HT1080 (cell line): ENCODE measurements around the gene PDE6A. TPM values are rescaled to one million over a fixed set of nuclear protein-coding genes. Genes with fewer than 3 reads are reported as not detected.

Experiments used
- DNase-seq: peaks from one replicate; pipeline ENCODE4 v3.0.0-alpha.2; 2015; ENCODE audit warnings: low read depth
- total RNA-seq: library from RNA; depleted of rRNA; stranded (reverse); fragments of >200 nt; shearing (Covaris generic); gene quantifications from 2 replicates; pipeline ENCODE4 v1.2.3, GENCODE V29; 2014

Gene PDE6A
- total RNA-seq, 1 experiment from 2014 or later: not detected

DNA sequence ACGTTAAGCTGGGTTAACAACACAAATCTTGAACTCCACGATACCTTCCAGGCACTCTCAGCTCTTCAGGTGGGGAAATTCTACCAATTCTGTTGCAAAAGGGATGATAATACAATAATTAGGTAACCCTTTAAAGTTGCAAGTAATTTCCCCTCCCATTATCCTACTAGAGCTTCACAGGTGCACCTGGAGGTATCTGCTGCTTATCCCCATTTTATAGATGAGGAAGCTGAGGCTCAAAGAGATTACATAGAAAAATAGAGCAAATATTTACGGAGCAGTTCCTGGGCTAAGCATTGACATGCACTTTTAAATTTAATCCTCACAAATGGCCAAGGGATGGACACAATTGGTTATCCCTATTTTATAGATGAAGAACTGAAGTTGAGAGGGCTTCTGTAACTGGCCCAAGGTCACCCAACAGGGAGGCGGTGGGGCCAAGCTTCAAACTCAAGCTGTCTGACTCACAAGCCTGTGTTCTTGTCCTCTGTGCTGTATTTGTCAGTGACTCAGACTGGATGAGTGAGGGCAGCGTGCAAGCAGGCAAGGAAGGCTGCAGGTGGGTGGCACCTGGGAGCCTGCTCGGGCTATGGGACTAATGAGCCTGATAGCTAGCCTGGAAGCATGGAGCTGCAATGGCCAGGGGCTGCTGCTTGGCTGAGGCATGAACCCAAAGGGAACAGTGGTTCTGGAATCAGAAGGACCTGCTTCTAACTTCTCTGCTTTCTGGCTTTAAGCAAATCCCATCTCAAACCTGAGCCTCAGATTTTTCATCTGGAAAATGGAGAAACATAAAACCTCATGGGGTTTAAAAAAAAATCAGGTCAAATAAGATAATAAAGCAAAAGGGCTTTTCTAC lies 105.5 kb downstream of the PDE6A start:
- peak; percentile 76 for DNase-seq

DNA sequence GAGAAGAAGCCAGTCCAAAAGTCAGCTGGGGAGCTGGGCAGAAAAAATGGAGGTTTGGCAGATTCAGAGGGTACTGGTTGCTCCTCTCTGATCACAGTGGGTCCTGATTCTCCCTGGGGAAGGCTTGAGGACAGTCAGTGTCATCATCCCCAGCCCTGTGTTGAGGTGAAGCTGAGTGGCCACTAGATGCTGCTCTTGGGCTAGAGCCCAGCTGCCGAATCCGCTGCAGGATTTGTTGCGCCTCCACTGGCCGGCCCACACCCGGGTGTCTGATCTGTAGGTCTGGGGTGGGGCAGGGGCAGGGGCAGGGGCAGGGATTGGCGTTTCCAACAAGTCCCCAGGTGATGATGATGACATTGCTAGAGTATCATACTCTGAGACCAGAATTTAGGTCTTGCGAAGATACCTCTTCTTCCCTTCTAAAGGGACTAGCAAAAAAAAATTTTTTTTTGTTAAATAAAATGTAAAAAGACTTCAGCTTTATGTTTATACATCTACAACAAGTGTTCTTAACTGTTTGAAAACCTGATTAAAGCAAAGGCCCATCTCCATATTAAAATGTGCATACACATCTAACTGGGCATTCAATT lies 106.8 kb downstream of the PDE6A start:
- peak; percentile 68 for DNase-seq

GRCh38 chr5:149836451-149837139 lies 108.0 kb downstream of the PDE6A start:
- DNase-seq: no peak

DNA sequence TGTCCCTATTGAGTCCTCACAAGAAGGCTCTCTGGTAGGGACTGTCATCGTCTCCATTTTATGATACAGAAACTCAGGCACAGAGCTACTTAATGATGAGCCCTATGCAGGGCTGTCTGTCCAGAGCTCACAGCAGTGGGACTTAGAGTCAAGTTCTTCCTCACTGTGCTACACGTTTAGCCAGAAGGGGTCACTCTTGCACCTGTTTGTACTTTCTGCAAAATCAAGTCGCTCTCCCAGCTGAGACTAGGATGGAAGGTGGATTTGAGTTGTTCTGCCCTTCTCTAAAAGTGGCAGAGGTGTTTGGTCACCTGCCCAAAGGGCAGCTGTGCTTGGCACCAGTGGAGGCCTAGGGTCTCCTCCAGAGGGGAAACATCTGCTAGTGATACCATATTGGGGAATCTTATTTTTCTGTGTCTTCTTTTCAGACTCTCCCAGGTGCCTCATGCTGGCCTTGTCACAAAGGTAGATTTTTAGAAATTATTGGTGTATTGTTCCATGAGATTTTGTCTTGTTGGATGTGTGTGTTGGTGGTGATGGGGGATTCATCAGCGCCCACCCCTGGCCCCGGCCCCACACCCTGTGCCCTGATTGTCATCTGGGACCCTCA lies 110.2 kb downstream of the PDE6A start:
- DNase-seq: peak; percentile 59

DNA sequence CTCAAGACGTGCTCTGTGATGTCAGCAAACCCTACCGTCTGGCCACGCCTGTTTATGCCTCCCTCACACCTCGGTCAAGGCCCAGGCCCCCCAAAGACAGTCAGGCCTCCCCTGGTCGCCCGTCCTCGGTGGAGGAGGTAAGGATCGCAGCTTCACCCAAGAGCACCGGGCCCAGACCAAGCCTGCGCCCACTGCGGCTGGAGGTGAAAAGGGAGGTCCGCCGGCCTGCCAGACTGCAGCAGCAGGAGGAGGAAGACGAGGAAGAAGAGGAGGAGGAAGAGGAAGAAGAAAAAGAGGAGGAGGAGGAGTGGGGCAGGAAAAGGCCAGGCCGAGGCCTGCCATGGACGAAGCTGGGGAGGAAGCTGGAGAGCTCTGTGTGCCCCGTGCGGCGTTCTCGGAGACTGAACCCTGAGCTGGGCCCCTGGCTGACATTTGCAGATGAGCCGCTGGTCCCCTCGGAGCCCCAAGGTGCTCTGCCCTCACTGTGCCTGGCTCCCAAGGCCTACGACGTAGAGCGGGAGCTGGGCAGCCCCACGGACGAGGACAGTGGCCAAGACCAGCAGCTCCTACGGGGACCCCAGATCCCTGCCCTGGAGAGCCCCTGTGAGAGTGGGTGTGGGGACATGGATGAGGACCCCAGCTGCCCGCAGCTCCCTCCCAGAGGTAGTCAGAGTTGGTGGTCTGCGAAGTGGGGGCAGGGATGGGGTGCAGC lies 111.3 kb downstream of the PDE6A start:
- DNase-seq: no peak

- no peak for DNase-seq
Measured at GRCh38 chr5:149832636-149833035, 112.0 kb downstream of the PDE6A start.

DNA sequence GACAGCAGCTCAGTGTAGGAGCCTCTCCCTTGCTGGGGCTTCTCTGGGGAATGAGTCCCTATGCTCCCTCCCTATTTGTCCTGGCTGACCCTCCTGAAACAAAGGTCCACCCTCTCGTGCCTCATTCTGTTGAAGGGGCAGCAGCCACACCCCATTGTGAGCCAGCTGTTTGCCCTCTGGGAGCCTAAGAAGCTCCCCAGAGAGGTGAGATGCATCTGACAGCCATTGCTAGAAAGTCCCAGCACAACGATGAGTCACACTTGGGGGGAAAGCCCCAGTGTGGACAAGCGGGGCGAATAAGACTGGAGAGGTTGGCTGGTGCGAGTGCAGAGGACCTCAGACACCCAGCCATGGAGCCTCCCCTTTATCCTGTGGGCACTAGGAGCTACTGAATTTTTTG lies 113.1 kb downstream of the PDE6A start:
- peak; percentile 42 for DNase-seq

GRCh38 chr5:149830579-149830978 lies 114.0 kb downstream of the PDE6A start:
- DNase-seq: no peak

DNA sequence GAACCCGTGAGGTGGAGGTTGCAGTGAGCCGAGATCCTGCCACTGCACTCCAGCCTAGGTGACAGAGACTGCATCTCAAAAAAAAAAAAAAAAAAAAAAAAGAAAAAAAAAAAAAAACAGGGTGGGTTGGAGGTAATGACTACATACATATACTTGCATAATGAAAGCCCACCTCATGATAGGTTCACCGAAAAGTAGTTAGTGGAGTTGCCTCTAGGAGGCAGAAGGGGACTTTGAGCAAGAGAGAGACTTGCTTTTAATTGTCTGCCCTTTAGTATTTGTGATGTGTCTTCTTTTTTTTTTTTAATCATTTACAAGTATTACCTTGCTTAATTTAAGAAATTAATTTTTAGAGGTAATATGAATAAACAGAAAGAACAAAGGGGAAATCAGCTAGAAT lies 114.6 kb downstream of the PDE6A start:
- peak; percentile 29 for DNase-seq

DNA sequence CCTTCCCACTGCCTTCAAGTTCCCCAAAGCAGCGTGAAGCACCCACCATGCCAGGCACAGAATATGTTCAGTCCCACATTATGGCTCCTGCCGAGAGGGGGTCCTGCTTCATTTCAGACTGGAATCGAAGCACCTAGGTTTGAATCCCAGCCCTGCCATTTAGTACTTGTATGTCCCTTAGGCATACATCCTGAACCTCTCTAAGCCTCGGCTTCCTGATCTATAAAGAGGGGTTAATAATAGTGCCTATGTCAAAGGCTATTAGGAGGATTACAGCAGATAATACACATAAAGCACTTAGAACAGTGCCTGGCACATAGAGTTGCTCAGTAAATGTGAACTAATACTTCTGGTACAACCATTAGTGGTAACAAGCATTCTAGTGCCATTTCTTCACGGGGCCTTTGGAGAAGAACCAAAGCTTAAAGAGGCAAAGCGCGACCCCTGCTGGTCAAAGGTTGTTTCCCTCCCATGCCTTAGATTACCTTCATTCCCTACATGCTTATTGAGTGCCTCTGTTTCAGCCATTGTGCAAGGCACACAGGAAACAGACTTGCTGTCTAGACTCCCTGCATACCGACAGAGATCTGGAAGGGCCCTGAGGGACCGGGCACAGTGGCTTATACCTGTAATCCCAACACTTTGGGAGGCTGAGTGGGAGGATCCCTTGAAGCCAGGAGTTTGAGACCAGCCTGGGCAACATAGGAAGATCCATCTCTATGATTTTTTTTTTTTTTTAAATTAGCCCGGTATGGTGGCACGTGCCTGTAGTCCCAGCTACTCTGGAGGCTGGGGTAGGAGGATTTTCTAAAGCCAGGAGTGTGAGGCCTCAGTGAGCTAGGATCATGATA lies 116.2 kb downstream of the PDE6A start:
- peak; percentile 89 for DNase-seq

DNA sequence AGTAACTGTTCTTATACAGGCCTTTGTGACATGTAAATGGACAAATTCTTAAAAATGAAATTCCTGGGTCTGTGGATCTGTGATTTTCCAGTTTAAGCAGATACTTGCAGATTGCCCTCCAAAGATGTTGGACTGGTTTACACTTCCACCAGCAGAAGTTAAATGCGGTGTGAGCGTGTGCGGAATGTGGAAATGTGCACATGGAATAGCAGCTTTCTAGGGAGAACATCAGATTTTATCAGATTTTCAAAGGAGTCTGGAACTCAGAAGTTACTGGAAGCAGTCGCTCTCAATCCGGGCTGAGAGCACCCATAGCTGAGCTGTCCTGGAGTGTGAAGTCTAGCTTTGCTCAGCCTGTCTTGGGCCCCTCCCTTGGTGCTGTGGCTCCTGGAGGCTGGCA lies 117.0 kb downstream of the PDE6A start:
- no peak for DNase-seq

- DNase-seq: no peak
Measured at GRCh38 chr5:149827086-149827485, 117.5 kb downstream of the PDE6A start.

GRCh38 chr5:149826574-149826973 lies 118.0 kb downstream of the PDE6A start:
- no peak for DNase-seq

- DNase-seq: no peak
Measured at GRCh38 chr5:149824846-149825245, 119.7 kb downstream of the PDE6A start.

GRCh38 chr5:149824120-149824519 lies 120.5 kb downstream of the PDE6A start:
- no peak for DNase-seq

- no peak for DNase-seq
Measured at GRCh38 chr5:149823375-149823774, 121.2 kb downstream of the PDE6A start.

GRCh38 chr5:149822301-149822700 lies 122.3 kb downstream of the PDE6A start:
- no peak for DNase-seq

DNA sequence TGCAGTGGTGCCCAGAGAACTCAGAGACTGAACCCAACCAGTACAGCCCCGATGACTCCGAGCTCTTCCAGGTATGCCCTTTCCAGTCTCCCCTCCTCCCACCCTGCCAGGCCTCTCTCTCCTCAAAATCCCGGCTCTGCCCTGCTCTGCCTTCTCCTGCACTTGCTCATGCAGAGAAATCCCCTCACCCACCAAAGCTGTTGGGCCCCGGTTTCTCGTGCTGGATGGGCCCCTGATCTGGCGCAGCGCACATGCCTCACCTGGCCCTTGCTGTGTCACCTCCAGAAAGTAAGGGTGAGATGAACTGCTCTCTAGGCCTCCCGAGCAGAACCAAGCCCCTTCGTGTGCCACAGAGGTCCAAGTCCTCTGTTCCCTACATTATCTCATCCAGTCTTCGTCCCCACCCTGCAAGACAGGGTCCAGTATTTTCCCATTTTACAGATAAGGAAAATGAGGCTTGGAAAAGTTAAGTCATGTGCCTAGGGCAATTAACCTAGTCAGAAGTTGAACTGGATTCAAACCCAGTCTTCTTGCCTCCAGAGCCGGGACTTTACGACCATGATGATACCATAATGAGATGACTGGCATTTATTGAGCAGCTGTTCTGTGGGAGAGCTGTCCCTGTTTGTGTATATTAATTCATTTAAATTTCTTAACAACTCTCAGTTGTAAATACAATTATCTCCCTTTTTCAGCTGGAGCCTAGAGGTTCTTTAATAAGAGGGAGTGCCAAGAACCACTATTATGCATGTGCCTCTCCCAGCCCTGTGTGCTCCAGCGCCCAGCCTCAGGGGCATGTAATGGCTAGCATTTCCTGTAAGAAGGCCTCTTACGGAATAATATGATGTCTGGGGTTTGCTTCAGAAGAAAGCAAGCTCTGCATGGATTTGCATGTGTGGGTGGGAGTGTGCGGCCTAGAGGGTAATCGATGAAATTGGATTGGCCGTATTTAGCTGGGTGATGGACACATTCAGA lies 123.8 kb downstream of the PDE6A start:
- no peak for DNase-seq

DNA sequence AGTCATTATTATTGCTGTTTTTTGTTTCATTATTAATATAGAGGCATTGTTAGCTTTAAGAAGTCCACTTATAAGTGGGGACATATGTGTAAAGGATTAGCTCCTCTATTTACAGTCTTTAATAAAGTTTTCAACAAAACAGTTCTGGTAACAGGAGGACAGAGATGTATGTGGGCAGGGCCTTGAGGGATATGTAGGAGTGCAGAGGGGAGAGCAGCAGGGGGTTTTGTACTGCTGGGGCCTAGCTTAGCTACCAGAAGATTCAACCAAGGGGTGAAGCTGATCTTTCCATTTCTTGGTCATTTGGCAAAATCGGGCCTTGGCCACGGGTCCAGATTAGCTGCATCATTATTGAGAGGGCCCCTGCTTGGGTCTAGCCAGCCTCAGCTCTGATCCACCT lies 124.6 kb downstream of the PDE6A start:
- DNase-seq: no peak
